HEK293T (cell line): ENCODE data around the gene ZNF564.

Experiments used
- CTCF ChIA-PET: fragments of 350-600 bp; formaldehyde crosslinking; extraction: SDS; loops from one replicate; lab custom pipeline; 2021; ENCODE audit warnings: antibody characterized with exemption, inconsistent platforms; lab: Yijun Ruan, JAX
- POLR2A ChIA-PET: fragments of 350-600 bp; formaldehyde crosslinking; extraction: SDS; loops from one replicate; lab custom pipeline; 2020; ENCODE audit warnings: antibody characterized with exemption, inconsistent platforms; lab: Yijun Ruan, JAX
- DNase-seq: peaks from one replicate; pipeline ENCODE4 v3.0.0; 2012; ENCODE audit warnings: mixed read lengths; ENCODE audit errors: extremely low spot score
- ELF4 ChIP-seq: fragments of 450-650 bp; IDR thresholded peaks from 2 replicates; pipeline ENCODE4 v1.6.1; 2017; ENCODE audit warnings: antibody characterized with exemption
- FOXK2 ChIP-seq: fragments of 450-650 bp; IDR thresholded peaks from 2 replicates; pipeline ENCODE4 v1.6.1; 2016; ENCODE audit warnings: mild to moderate bottlenecking
- HDGF ChIP-seq: fragments of 450-650 bp; IDR thresholded peaks from 2 replicates; pipeline ENCODE4 v1.6.1; 2017; ENCODE audit warnings: antibody characterized with exemption, borderline replicate concordance
- LEF1 ChIP-seq: fragments of 450-650 bp; IDR thresholded peaks from 2 replicates; pipeline ENCODE4 v1.6.1; 2017; ENCODE audit warnings: mild to moderate bottlenecking, borderline replicate concordance
- SP1 ChIP-seq: fragments of 450-650 bp; IDR thresholded peaks from 2 replicates; pipeline ENCODE4 v1.6.1; 2017
- SUZ12 ChIP-seq: fragments of 450-650 bp; IDR thresholded peaks from 2 replicates; pipeline ENCODE4 v1.6.1; 2016; ENCODE audit warnings: mild to moderate bottlenecking
- TF ChIP-seq, protein P1 (sequence below): fragments of 450-650 bp; IDR thresholded peaks from 2 replicates; pipeline ENCODE4 v1.6.1; 2016

Gene ZNF564

DNA sequence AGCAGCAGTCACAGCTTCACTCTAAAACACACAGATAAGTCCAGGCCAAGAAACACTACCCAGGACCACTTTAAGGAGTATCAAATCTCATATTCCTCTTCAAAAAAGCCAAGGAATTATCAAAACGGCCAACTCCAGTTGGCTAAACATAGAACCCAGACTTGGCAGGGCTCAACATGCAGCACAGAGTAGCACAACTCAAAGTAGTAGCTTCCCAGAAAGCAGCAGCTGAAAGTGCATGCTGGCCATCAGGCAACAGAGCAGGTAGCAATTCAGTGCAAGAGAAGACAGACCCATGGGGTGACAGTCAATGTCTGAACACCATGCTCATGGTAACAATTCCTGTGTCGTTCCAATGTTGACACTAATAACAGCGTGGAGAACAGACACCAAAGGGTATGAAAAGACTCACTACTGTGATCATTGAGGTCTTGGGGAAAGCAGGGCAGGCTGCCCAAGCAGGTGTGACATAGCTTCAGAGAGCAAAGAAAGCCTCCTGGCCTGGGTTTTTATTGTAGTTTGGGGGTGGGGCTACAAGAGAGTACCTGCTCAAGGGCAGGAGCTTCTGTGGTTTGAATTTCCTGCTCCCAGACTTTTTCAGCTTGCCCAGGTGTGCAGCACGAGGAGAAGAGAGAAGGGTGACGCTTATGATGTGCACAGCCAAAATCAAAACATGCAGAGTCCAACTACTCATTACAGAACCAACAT, 72.9 kb downstream of the ZNF564 start:
- no peak for DNase-seq

More for the DNA sequence above, 72.9 kb downstream of the ZNF564 start:
- POLR2A ChIA-PET, result interaction anchor here (1.1 kb wide), 1 partner anchor 17 kb away, joined by 5 read pairs; no protein-coding TSS in a partner anchor
- CTCF ChIA-PET, result no interaction called here
- TF ChIP-seq LEF1 (no peak), FOXK2 (no peak), SP1 (no peak), SUZ12 (no peak), ELF4 (no peak), HDGF (no peak)
- TF ChIP-seq, protein P1, sequence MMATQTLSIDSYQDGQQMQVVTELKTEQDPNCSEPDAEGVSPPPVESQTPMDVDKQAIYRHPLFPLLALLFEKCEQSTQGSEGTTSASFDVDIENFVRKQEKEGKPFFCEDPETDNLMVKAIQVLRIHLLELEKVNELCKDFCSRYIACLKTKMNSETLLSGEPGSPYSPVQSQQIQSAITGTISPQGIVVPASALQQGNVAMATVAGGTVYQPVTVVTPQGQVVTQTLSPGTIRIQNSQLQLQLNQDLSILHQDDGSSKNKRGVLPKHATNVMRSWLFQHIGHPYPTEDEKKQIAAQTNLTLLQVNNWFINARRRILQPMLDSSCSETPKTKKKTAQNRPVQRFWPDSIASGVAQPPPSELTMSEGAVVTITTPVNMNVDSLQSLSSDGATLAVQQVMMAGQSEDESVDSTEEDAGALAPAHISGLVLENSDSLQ, result no peak
